Stimulated activated naive CD8-positive, alpha-beta T cell treated with anti-CD3 and anti-CD28 coated beads, Interleukin-15, Interleukin-2, amounts not matched to agents 100 ng/mL and 50 ng/mL, for 24 hours (primary cell): ENCODE data around the gene NEURL4.
"Not testable (repeated sequence)": the region's sequence is repeated elsewhere in the genome, so short reads cannot be mapped to it uniquely, and the experiment has no call there.

Source experiments
- H3K27ac Mint-ChIP-seq: one replicate; pipeline ENCODE4 v1.8.0; 2021; ENCODE audit warnings: mild to moderate bottlenecking, mixed read lengths
- H3K27me3 Mint-ChIP-seq: one replicate; pipeline ENCODE4 v1.8.0; 2021; ENCODE audit warnings: mixed read lengths
- H3K36me3 Mint-ChIP-seq: one replicate; pipeline ENCODE4 v1.8.0; 2021; ENCODE audit warnings: low read depth, mixed read lengths
- H3K4me1 Mint-ChIP-seq: one replicate; pipeline ENCODE4 v1.8.0; 2021; ENCODE audit warnings: low read depth, mixed read lengths
- H3K4me3 Mint-ChIP-seq: one replicate; pipeline ENCODE4 v1.8.0; 2021; ENCODE audit warnings: mild to moderate bottlenecking, mixed read lengths
- H3K9me3 Mint-ChIP-seq: one replicate; pipeline ENCODE4 v1.8.0; 2021; ENCODE audit warnings: mixed read lengths

NEURL4 gene

GRCh38 chr17:7335765-7336164, 6.6 kb upstream of the NEURL4 start:
- Mint-ChIP-seq H3K4me1 (peaks cover 58% of the 10 kb centered on the region), H3K4me3 (peak overlapping the region; percentile 93), H3K27ac (peak overlapping the region; percentile 94), H3K36me3 (peaks cover 23% of the 10 kb centered on the region)
- H3K9me3 Mint-ChIP-seq, H3K27me3 Mint-ChIP-seq: not testable (repeated sequence)

GRCh38 chr17:7334938-7335538, 5.9 kb upstream of the NEURL4 start:
- H3K27ac Mint-ChIP-seq = peak overlapping the region; percentile 94
- H3K4me3 Mint-ChIP-seq = peak overlapping the region; percentile 93
- no peaks in the 10 kb centered on the region for H3K27me3 Mint-ChIP-seq
- H3K4me1 Mint-ChIP-seq = peaks cover 58% of the 10 kb centered on the region
- H3K36me3 Mint-ChIP-seq = peaks cover 18% of the 10 kb centered on the region
- no peaks in the 10 kb centered on the region for H3K9me3 Mint-ChIP-seq

GRCh38 chr17:7332600-7333069, 3.5 kb upstream of the NEURL4 start:
- peak overlapping the region; percentile 35 for H3K4me3 Mint-ChIP-seq
- not testable (repeated sequence) for H3K27me3 Mint-ChIP-seq, H3K36me3 Mint-ChIP-seq, H3K9me3 Mint-ChIP-seq
- peaks cover 59% of the 10 kb centered on the region for H3K4me1 Mint-ChIP-seq
- peak overlapping the region; percentile 73 for H3K27ac Mint-ChIP-seq

- H3K4me3 Mint-ChIP-seq = no peak overlapping the region
- H3K27ac Mint-ChIP-seq = peak overlapping the region; percentile 73
- H3K4me1 Mint-ChIP-seq = peaks cover 57% of the 10 kb centered on the region
- no peaks in the 10 kb centered on the region for H3K27me3 Mint-ChIP-seq
- H3K9me3 Mint-ChIP-seq = no peaks in the 10 kb centered on the region
- peaks cover 2% of the 10 kb centered on the region for H3K36me3 Mint-ChIP-seq
Measured at GRCh38 chr17:7332111-7332510, 3.0 kb upstream of the NEURL4 start.

- Mint-ChIP-seq H3K4me3 (peak overlapping the region; percentile 92), H3K27me3 (no peaks in the 10 kb centered on the region), H3K4me1 (peaks cover 48% of the 10 kb centered on the region), H3K36me3 (no peaks in the 10 kb centered on the region), H3K27ac (no peak overlapping the region), H3K9me3 (no peaks in the 10 kb centered on the region)
Measured at GRCh38 chr17:7330638-7331015, 1.5 kb upstream of the NEURL4 start.

- H3K27me3 Mint-ChIP-seq = no peaks in the 10 kb centered on the region
- H3K4me1 Mint-ChIP-seq = peaks cover 43% of the 10 kb centered on the region
- H3K9me3 Mint-ChIP-seq = no peaks in the 10 kb centered on the region
- H3K36me3 Mint-ChIP-seq = no peaks in the 10 kb centered on the region
- peak overlapping the region; percentile 99 for H3K27ac Mint-ChIP-seq
- peak overlapping the region; percentile 92 for H3K4me3 Mint-ChIP-seq
Measured at GRCh38 chr17:7329997-7330637, 982 bp upstream of the NEURL4 start.

- Mint-ChIP-seq H3K27me3 (no peaks in the 10 kb centered on the region), H3K36me3 (no peaks in the 10 kb centered on the region), H3K4me3 (peak overlapping the region; percentile 92), H3K9me3 (no peaks in the 10 kb centered on the region), H3K27ac (peak overlapping the region; percentile 99), H3K4me1 (peaks cover 37% of the 10 kb centered on the region)
Measured at GRCh38 chr17:7329374-7329996, 350 bp upstream of the NEURL4 start.

- Mint-ChIP-seq H3K27me3 (no peaks in the 10 kb centered on the region), H3K27ac (peak overlapping the region; percentile 96), H3K4me1 (peaks cover 35% of the 10 kb centered on the region), H3K9me3 (no peaks in the 10 kb centered on the region), H3K4me3 (peak overlapping the region; percentile 92), H3K36me3 (peaks cover 6% of the 10 kb centered on the region)
Measured at GRCh38 chr17:7328009-7328408, 1.1 kb downstream of the NEURL4 start.

- H3K27me3 Mint-ChIP-seq = no peaks in the 10 kb centered on the region
- H3K27ac Mint-ChIP-seq = peak overlapping the region; percentile 96
- peaks cover 31% of the 10 kb centered on the region for H3K4me1 Mint-ChIP-seq
- peaks cover 11% of the 10 kb centered on the region for H3K36me3 Mint-ChIP-seq
- peak overlapping the region; percentile 92 for H3K4me3 Mint-ChIP-seq
- no peaks in the 10 kb centered on the region for H3K9me3 Mint-ChIP-seq
Measured at GRCh38 chr17:7327501-7327900, 1.6 kb downstream of the NEURL4 start.

- H3K36me3 Mint-ChIP-seq = peaks cover 14% of the 10 kb centered on the region
- no peak overlapping the region for H3K4me3 Mint-ChIP-seq
- H3K9me3 Mint-ChIP-seq = no peaks in the 10 kb centered on the region
- H3K4me1 Mint-ChIP-seq = peaks cover 27% of the 10 kb centered on the region
- H3K27ac Mint-ChIP-seq = no peak overlapping the region
- H3K27me3 Mint-ChIP-seq = no peaks in the 10 kb centered on the region
Measured at GRCh38 chr17:7327056-7327455, 2.1 kb downstream of the NEURL4 start.

- H3K4me3 Mint-ChIP-seq = no peak overlapping the region
- H3K36me3 Mint-ChIP-seq = peaks cover 23% of the 10 kb centered on the region
- no peak overlapping the region for H3K27ac Mint-ChIP-seq
- no peaks in the 10 kb centered on the region for H3K9me3 Mint-ChIP-seq
- no peaks in the 10 kb centered on the region for H3K27me3 Mint-ChIP-seq
- H3K4me1 Mint-ChIP-seq = peaks cover 27% of the 10 kb centered on the region
Measured at GRCh38 chr17:7326186-7326585, 2.9 kb downstream of the NEURL4 start.

- H3K27ac Mint-ChIP-seq = no peak overlapping the region
- H3K4me3 Mint-ChIP-seq = no peak overlapping the region
- peaks cover 33% of the 10 kb centered on the region for H3K36me3 Mint-ChIP-seq
Measured at GRCh38 chr17:7325031-7325528, 4.1 kb downstream of the NEURL4 start.

GRCh38 chr17:7324438-7324779, 4.7 kb downstream of the NEURL4 start:
- H3K36me3 Mint-ChIP-seq = peaks cover 33% of the 10 kb centered on the region
- peaks cover 16% of the 10 kb centered on the region for H3K4me1 Mint-ChIP-seq
- H3K27me3 Mint-ChIP-seq = no peaks in the 10 kb centered on the region
- no peak overlapping the region for H3K27ac Mint-ChIP-seq
- H3K4me3 Mint-ChIP-seq = no peak overlapping the region
- H3K9me3 Mint-ChIP-seq = no peaks in the 10 kb centered on the region

More at GRCh38 chr17:7325031-7325528, 4.1 kb downstream of the NEURL4 start:
- Mint-ChIP-seq H3K27me3 (no peaks in the 10 kb centered on the region), H3K4me1 (peaks cover 21% of the 10 kb centered on the region), H3K9me3 (no peaks in the 10 kb centered on the region)

- no peaks in the 10 kb centered on the region for H3K9me3 Mint-ChIP-seq
- no peak overlapping the region for H3K4me3 Mint-ChIP-seq
- peaks cover 35% of the 10 kb centered on the region for H3K36me3 Mint-ChIP-seq
- H3K27me3 Mint-ChIP-seq = no peaks in the 10 kb centered on the region
- H3K27ac Mint-ChIP-seq = no peak overlapping the region
- H3K4me1 Mint-ChIP-seq = peaks cover 16% of the 10 kb centered on the region
Measured at GRCh38 chr17:7323731-7324437, 5.3 kb downstream of the NEURL4 start.
